B cell (primary cell): ENCODE data around the gene TEKT5. TPM values are rescaled to one million over a fixed set of nuclear protein-coding genes. Genes with fewer than 3 reads are reported as not detected.

Source experiments
- ATAC-seq: fragments of 200-7000 bp; cut with Tn5 transposase; one replicate; pipeline ENCODE4 v1.10.0; 2021; ENCODE audit warnings: low read depth, mild to moderate bottlenecking, moderate number of reproducible peaks, moderate library complexity
- CTCF ChIA-PET: fragments of 350-600 bp; sonication (Branson Sonifier 250); formaldehyde crosslinking; loops from one replicate; lab custom pipeline; 2021; ENCODE audit warnings: antibody characterized with exemption, inconsistent platforms; lab: Charles Lee
- POLR2A ChIA-PET: fragments of 350-600 bp; sonication (Branson Sonifier 250); formaldehyde crosslinking; loops from one replicate; lab custom pipeline; 2021; ENCODE audit warnings: antibody characterized with exemption; lab: Charles Lee
- DNase-seq: peaks from one replicate; pipeline ENCODE4 v3.0.0; 2013
- H2AFZ ChIP-seq: 2 replicates; pipeline ENCODE4 v1.6.1; 2012; ENCODE audit warnings: mild to moderate bottlenecking, low read depth, low read length; ENCODE audit not compliant: insufficient read depth, poor library complexity, severe bottlenecking
- H3K27ac ChIP-seq, 2 donors: 1 replicate in 1 of 2; 2 replicates in 1 of 2; pipeline ENCODE4 v1.5.1; 2012 to 2013; ENCODE audit warnings: low read length in 2 of 2, mild to moderate bottlenecking in 2 of 2, moderate library complexity in 1 of 2
- H3K27me3 ChIP-seq, 4 experiments: fragments of 200-600 bp in 1 of 4; sonication (generic) in 1 of 4; replicated peaks in 1 of 4; 1 replicate in 2 of 4; 2 replicates in 2 of 4; pipeline versions ENCODE4 v1.6.1 to v1.7.0; 2013 to 2016; ENCODE audit warnings: low read length in 3 of 4, mild to moderate bottlenecking in 2 of 4, mixed read lengths in 1 of 4, moderate library complexity in 1 of 4; ENCODE audit not compliant: insufficient read depth in 4 of 4, control insufficient read depth in 3 of 4; ENCODE audit errors: control extremely low read depth in 1 of 4
- H3K36me3 ChIP-seq, 2 experiments: replicated peaks in 1 of 2; 1 replicate in 1 of 2; 2 replicates in 1 of 2; pipeline versions ENCODE4 v1.6.1 to v1.7.1; 2013; ENCODE audit warnings: low read length in 1 of 2; ENCODE audit not compliant: insufficient read depth in 2 of 2, control insufficient read depth in 1 of 2; ENCODE audit errors: control extremely low read depth in 1 of 2, extremely low read depth in 1 of 2
- H3K4me1 ChIP-seq, 2 donors: fragments of 200-600 bp in 1 of 2; sonication (generic) in 1 of 2; 1 replicate in 1 of 2; 2 replicates in 1 of 2; pipeline versions ENCODE4 v1.5.1 to v1.6.1; 2013 to 2017; ENCODE audit warnings: low read length in 2 of 2; ENCODE audit not compliant: control insufficient read depth in 2 of 2, insufficient read depth in 2 of 2
- H3K4me2 ChIP-seq: replicated peaks from 2 replicates; pipeline ENCODE3; 2012; ENCODE audit warnings: mild to moderate bottlenecking, low read depth, low read length; ENCODE audit not compliant: poor library complexity, severe bottlenecking
- H3K4me3 ChIP-seq, 5 experiments: fragments of 200-600 bp in 1 of 5; sonication (generic) in 1 of 5; 1 replicate in 3 of 5; 2 replicates in 2 of 5; pipeline versions ENCODE4 v1.5.1 to v1.7.0; 2011 to 2016; ENCODE audit warnings: low read length in 4 of 5, mild to moderate bottlenecking in 4 of 5, low read depth in 2 of 5, control low read depth in 1 of 5, moderate library complexity in 1 of 5; ENCODE audit not compliant: insufficient read depth in 1 of 5; ENCODE audit errors: control extremely low read depth in 1 of 5, extremely low read depth in 1 of 5
- H3K79me2 ChIP-seq: fragments of 200-600 bp; sonication (generic); one replicate; pipeline ENCODE4 v1.6.0; 2016; ENCODE audit warnings: low read length; ENCODE audit not compliant: control insufficient read depth, insufficient read depth
- H3K9ac ChIP-seq: fragments of 200-600 bp; sonication (generic); 2 replicates; pipeline ENCODE4 v1.6.1; 2017; ENCODE audit warnings: mild to moderate bottlenecking, low read length, moderate library complexity
- H3K9me3 ChIP-seq, 3 donors: one replicate each; pipeline versions ENCODE4 v1.6.1 to v1.7.1; 2013; ENCODE audit warnings: low read length in 2 of 3; ENCODE audit not compliant: control insufficient read depth in 2 of 3, insufficient read depth in 1 of 3; ENCODE audit errors: control extremely low read depth in 1 of 3
- H4K20me1 ChIP-seq: 2 replicates; pipeline ENCODE4 v1.6.0; 2012; ENCODE audit warnings: mild to moderate bottlenecking, low read length; ENCODE audit not compliant: insufficient read depth, control insufficient read depth, poor library complexity, severe bottlenecking
- H3K27ac Mint-ChIP-seq: one replicate; pipeline ENCODE4 v1.8.0; 2021; ENCODE audit warnings: mixed read lengths
- H3K27me3 Mint-ChIP-seq: one replicate; pipeline ENCODE4 v1.8.0; 2021; ENCODE audit warnings: mixed read lengths
- H3K4me1 Mint-ChIP-seq: one replicate; pipeline ENCODE4 v1.8.0; 2021; ENCODE audit warnings: mixed read lengths
- H3K4me3 Mint-ChIP-seq: one replicate; pipeline ENCODE4 v1.8.0; 2021; ENCODE audit warnings: mixed read lengths
- H3K9me3 Mint-ChIP-seq: one replicate; pipeline ENCODE4 v1.8.0; 2022; ENCODE audit warnings: mixed read lengths; ENCODE audit not compliant: insufficient read depth
- CTCF ChIP-seq: fragments of 200-600 bp; IDR thresholded peaks from one replicate; pipeline ENCODE4 v1.8.0; 2022; ENCODE audit warnings: antibody characterized with exemption, mild to moderate bottlenecking
- EZH2 ChIP-seq: IDR thresholded peaks from 2 replicates; pipeline ENCODE4 v1.6.1; 2012; ENCODE audit warnings: borderline replicate concordance, low read depth, mild to moderate bottlenecking, moderate library complexity, low read length; ENCODE audit not compliant: insufficient read depth, poor library complexity, severe bottlenecking
- WGBS: methylation state at CpG from one replicate; pipeline ENCODE4 v1.1.5; 2013; ENCODE audit warnings: missing lambda C conversion rate; ENCODE audit not compliant: insufficient coverage; 5-methylcytosine and 5-hydroxymethylcytosine counted together
- intact Hi-C: fragments of 100-400 bp; cut with micrococcal nuclease; formaldehyde crosslinking; loops from one replicate; pipeline ENCODE4 v1.10.0; 2022
- polyA plus RNA-seq: library from polyadenylated mRNA; depleted of rRNA; stranded (reverse); fragments of >200 nt; gene quantifications from 2 replicates; pipeline ENCODE4 v1.2.3, GENCODE V29; 2012
- total RNA-seq, 2 donors: library from RNA; stranded (reverse); fragments of 120-200 nt in 1 of 2; gene quantifications; 1 replicate in 1 of 2; 2 replicates in 1 of 2; pipeline versions ENCODE4 v1.2.3 to v1.2.4, GENCODE V29; 2013 to 2022

TEKT5 gene
- total and polyA plus RNA-seq, 2 donors (not counting 1 experiment from before 2014, with no cell fraction given), result 0.42 to 0.57 TPM

- no peak overlapping the region for H3K27ac Mint-ChIP-seq
- peaks cover 7% of the 10 kb centered on the region for H3K4me1 Mint-ChIP-seq
- Histone ChIP-seq H3K9ac (peak overlapping the region; percentile 59), H3K27me3 (peaks cover 0 to 48% (median 21%) of the 10 kb centered on the region in 4 experiments), H3K4me2 (peak overlapping the region; percentile 93), H3K36me3 (no peaks in the 10 kb centered on the region), H3K4me1 (peaks cover 14 to 20% of the 10 kb centered on the region in 2 donors), H2AFZ (peak overlapping the region; percentile 76), H3K27ac (no peak overlapping the region), H4K20me1 (no peaks in the 10 kb centered on the region), H3K9me3 (peaks cover 0 to 5% (median 0%) of the 10 kb centered on the region in 3 donors), H3K4me3 (peak overlapping the region in 3 of 5 experiments; percentile 52 to 69 (median 55)), H3K79me2 (no peaks in the 10 kb centered on the region)
- DNase-seq, result no peak
- no peak for ATAC-seq
- H3K4me3 Mint-ChIP-seq, result peak overlapping the region; percentile 39
- intact Hi-C loops, result no loop called here
- CTCF ChIA-PET, result interaction anchor here (0.6 kb wide), 1 partner anchor 59 kb away, joined by 3 read pairs; no protein-coding TSS in a partner anchor
- H3K9me3 Mint-ChIP-seq, result no peaks in the 10 kb centered on the region
- 47% methylated on average over 5 of the region's 6 CpGs for WGBS
- peaks cover 55% of the 10 kb centered on the region for H3K27me3 Mint-ChIP-seq
- TF ChIP-seq CTCF (no peak), EZH2 (no peak)
- POLR2A ChIA-PET, result interaction anchor here (0.6 kb wide), 1 partner anchor 46 kb away, joined by 3 read pairs; no protein-coding TSS in a partner anchor
Observed at GRCh38 chr16:10579575-10579964, 115.2 kb downstream of the TEKT5 start.

- Histone ChIP-seq H3K4me2 (no peak overlapping the region), H3K27me3 (peaks cover 0 to 44% (median 20%) of the 10 kb centered on the region in 4 experiments), H3K4me3 (no peak overlapping the region), H3K27ac (no peak overlapping the region), H3K36me3 (no peaks in the 10 kb centered on the region), H2AFZ (no peak overlapping the region), H3K9ac (no peak overlapping the region), H3K9me3 (peaks cover 0 to 5% (median 0%) of the 10 kb centered on the region in 3 donors), H4K20me1 (no peaks in the 10 kb centered on the region), H3K4me1 (peaks cover 14 to 20% of the 10 kb centered on the region in 2 donors), H3K79me2 (no peaks in the 10 kb centered on the region)
- TF ChIP-seq CTCF (no peak), EZH2 (no peak)
- peaks cover 7% of the 10 kb centered on the region for H3K4me1 Mint-ChIP-seq
- DNase-seq, result no peak
- WGBS, result 95% methylated on average over 9 of the region's 20 CpGs
- no peak overlapping the region for H3K27ac Mint-ChIP-seq
- H3K27me3 Mint-ChIP-seq, result peaks cover 52% of the 10 kb centered on the region
- H3K9me3 Mint-ChIP-seq, result no peaks in the 10 kb centered on the region
- ChIA-PET POLR2A (interaction anchor here (0.6 kb wide), 1 partner anchor 45 kb away, joined by 3 read pairs; no protein-coding TSS in a partner anchor), CTCF (interaction anchor here (0.6 kb wide), 2 partner anchors 58 to 459 kb away, joined by 3 to 4 read pairs; no protein-coding TSS in a partner anchor)
- intact Hi-C loops, result no loop called here
- no peak overlapping the region for H3K4me3 Mint-ChIP-seq
- ATAC-seq, result no peak
Observed at GRCh38 chr16:10578474-10579316, 116.0 kb downstream of the TEKT5 start.
